ENCODE measurements around the gene MMS22L.

DNA sequence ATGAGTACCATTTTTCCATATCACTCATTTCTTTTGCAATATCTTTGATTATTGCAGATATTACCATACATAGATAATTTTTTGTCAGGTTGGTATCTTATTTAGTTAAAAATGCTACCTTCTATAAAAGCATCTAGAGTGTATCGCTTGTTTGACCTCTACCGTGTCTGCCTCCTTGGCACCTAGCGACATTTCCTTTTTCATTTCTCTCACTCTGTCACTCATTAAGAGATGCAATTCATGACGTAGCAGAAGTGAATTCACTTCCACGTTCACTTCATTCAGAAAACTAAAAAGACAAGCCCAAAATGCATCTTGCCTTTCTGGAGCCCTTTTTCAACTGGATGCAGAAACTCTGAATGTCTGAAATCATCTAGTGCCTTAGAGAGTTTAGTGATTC lies 172.9 kb downstream of the MMS22L start:
- TF ChIP-seq, protein P1, sequence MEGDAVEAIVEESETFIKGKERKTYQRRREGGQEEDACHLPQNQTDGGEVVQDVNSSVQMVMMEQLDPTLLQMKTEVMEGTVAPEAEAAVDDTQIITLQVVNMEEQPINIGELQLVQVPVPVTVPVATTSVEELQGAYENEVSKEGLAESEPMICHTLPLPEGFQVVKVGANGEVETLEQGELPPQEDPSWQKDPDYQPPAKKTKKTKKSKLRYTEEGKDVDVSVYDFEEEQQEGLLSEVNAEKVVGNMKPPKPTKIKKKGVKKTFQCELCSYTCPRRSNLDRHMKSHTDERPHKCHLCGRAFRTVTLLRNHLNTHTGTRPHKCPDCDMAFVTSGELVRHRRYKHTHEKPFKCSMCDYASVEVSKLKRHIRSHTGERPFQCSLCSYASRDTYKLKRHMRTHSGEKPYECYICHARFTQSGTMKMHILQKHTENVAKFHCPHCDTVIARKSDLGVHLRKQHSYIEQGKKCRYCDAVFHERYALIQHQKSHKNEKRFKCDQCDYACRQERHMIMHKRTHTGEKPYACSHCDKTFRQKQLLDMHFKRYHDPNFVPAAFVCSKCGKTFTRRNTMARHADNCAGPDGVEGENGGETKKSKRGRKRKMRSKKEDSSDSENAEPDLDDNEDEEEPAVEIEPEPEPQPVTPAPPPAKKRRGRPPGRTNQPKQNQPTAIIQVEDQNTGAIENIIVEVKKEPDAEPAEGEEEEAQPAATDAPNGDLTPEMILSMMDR (IDR thresholded peaks at IDR 0.05): no peak
- TF ChIP-seq POLR2A (IDR thresholded peaks at IDR 0.05): no peak

Measured in heart left ventricle (tissue), 13 donors.